Sigmoid colon (tissue), 7 donors: ENCODE measurements around the gene FRY. TPM values are rescaled to one million over a fixed set of nuclear protein-coding genes. Genes with fewer than 3 reads are reported as not detected.

Experiments
- DNase-seq: peaks from one replicate; pipeline ENCODE4 v3.0.0-alpha.2; 2019
- H3K27ac ChIP-seq, 4 donors: fragments of 200-600 bp; sonication (generic); one replicate each; pipeline ENCODE4 v1.5.1; 2016 to 2019; ENCODE audit warnings: mild to moderate bottlenecking in 1 of 4
- H3K27me3 ChIP-seq, 3 donors: fragments of 200-600 bp; sonication (generic); one replicate each; pipeline ENCODE4 v1.5.1; 2019; ENCODE audit warnings: mild to moderate bottlenecking in 1 of 3
- H3K36me3 ChIP-seq, 4 donors: fragments of 200-600 bp; sonication (generic); one replicate each; pipeline ENCODE4 v1.5.1; 2016 to 2019
- H3K4me1 ChIP-seq, 4 donors: fragments of 200-600 bp; sonication (generic); one replicate each; pipeline ENCODE4 v1.5.1; 2017 to 2019
- H3K4me3 ChIP-seq, 4 donors: fragments of 200-600 bp; sonication (generic); one replicate each; pipeline ENCODE4 v1.5.1; 2017 to 2019; ENCODE audit warnings: mild to moderate bottlenecking in 2 of 4, moderate library complexity in 1 of 4
- H3K9me3 ChIP-seq, 4 donors: fragments of 200-600 bp in 3 of 4; sonication (generic) in 3 of 4; one replicate each; pipeline versions ENCODE4 v1.5.1 to v1.6.1; 2013 to 2019
- EP300 ChIP-seq, 4 donors: sonication (generic); formaldehyde crosslinking; IDR thresholded peaks; one replicate each; pipeline ENCODE4 v1.6.1; 2017; ENCODE audit warnings: antibody characterized with exemption in 4 of 4
- POLR2A ChIP-seq, 2 donors: fragments of 450-650 bp; IDR thresholded peaks; one replicate each; pipeline ENCODE4 v1.6.1; 2016; ENCODE audit warnings: antibody characterized with exemption in 2 of 2, mild to moderate bottlenecking in 2 of 2, moderate library complexity in 2 of 2
- POLR2AphosphoS5 ChIP-seq, 4 donors: sonication (generic); formaldehyde crosslinking; IDR thresholded peaks; one replicate each; pipeline ENCODE4 v1.6.1; 2017; ENCODE audit warnings: antibody characterized with exemption in 4 of 4
- WGBS, 2 donors: extraction: QIAGEN DNeasy Blood & Tissue Kit; methylation state at CpG; one replicate each; pipeline ENCODE4 v1.1.7; 2013; 5-methylcytosine and 5-hydroxymethylcytosine counted together
- intact Hi-C: fragments of 100-400 bp; cut with DNase I; formaldehyde crosslinking; loops from one replicate; pipeline ENCODE4 v1.15.1; 2023
- polyA plus RNA-seq, 3 donors: library from polyadenylated mRNA; stranded (reverse); fragments of 200-250 nt; gene quantifications; one replicate each; pipeline ENCODE4 v1.2.3, GENCODE V29; 2013
- total RNA-seq, 4 donors: library from RNA; depleted of rRNA; stranded (reverse); fragments of >200 nt; gene quantifications; one replicate each; pipeline ENCODE4 v1.1.0, GENCODE V29; 2016
- TF ChIP-seq, protein P1 (sequence below), 4 experiments: fragments of 450-650 bp in 3 of 4; fragments of 200-600 bp in 1 of 4; IDR thresholded peaks; one replicate each; pipeline ENCODE4 v1.5.1; 2016 to 2019; ENCODE audit warnings: antibody characterized with exemption in 4 of 4, mild to moderate bottlenecking in 3 of 4, moderate library complexity in 2 of 4
- donor health status: healthy with polysubstance abuse.
- donor health status: Bipolar disorder and iron deficiency.
- donor health status: healthy.

The FRY gene
- total and polyA plus RNA-seq, 7 donors = 1.4 to 118 (median 26.7) TPM

DNA sequence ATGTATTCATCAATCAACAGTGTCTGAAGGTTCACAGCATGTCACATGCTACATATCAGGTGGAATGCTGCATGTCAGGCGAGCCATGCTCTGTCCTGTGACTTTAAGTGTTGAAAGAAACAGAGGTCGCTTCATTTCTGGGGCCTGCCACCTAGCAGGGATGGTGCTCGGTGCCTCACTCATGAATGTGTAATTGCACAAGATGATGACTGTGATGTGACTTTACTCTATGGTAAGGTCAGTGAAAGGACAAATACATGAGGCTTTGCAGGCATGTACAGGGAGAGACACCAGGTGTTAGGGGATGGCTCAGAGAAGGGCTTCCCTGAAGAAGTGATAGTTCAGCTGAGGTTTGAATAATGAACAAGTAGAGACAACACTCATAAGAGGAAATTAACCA, 66.7 kb downstream of the FRY start:
- Histone ChIP-seq H3K27ac (no peak overlapping the region), H3K36me3 (peaks cover 0 to 8% (median 0%) of the 10 kb centered on the region in 4 donors), H3K27me3 (no peaks in the 10 kb centered on the region), H3K4me1 (no peaks in the 10 kb centered on the region), H3K9me3 (no peaks in the 10 kb centered on the region), H3K4me3 (no peak overlapping the region)
- DNase-seq = no peak
- TF ChIP-seq POLR2A (IDR thresholded peaks at IDR 0.05) (no peak), POLR2AphosphoS5 (IDR thresholded peaks at IDR 0.05) (no peak), EP300 (IDR thresholded peaks at IDR 0.05) (no peak)
- TF ChIP-seq, protein P1, sequence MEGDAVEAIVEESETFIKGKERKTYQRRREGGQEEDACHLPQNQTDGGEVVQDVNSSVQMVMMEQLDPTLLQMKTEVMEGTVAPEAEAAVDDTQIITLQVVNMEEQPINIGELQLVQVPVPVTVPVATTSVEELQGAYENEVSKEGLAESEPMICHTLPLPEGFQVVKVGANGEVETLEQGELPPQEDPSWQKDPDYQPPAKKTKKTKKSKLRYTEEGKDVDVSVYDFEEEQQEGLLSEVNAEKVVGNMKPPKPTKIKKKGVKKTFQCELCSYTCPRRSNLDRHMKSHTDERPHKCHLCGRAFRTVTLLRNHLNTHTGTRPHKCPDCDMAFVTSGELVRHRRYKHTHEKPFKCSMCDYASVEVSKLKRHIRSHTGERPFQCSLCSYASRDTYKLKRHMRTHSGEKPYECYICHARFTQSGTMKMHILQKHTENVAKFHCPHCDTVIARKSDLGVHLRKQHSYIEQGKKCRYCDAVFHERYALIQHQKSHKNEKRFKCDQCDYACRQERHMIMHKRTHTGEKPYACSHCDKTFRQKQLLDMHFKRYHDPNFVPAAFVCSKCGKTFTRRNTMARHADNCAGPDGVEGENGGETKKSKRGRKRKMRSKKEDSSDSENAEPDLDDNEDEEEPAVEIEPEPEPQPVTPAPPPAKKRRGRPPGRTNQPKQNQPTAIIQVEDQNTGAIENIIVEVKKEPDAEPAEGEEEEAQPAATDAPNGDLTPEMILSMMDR (IDR thresholded peaks at IDR 0.05) = no peak
- WGBS, 2 donors = 83 to 87% methylated on average over 3 of the region's 3 CpGs
- intact Hi-C loops = no loop called here

GRCh38 chr13:32105653-32106313, 74.2 kb downstream of the FRY start:
- Histone ChIP-seq H3K36me3 (peaks cover 0 to 21% (median 0%) of the 10 kb centered on the region in 4 donors), H3K4me3 (no peak overlapping the region), H3K27me3 (no peaks in the 10 kb centered on the region), H3K4me1 (peaks cover 0 to 10% (median 0%) of the 10 kb centered on the region in 4 donors), H3K9me3 (no peaks in the 10 kb centered on the region), H3K27ac (no peak overlapping the region)
- DNase-seq = no peak
- intact Hi-C loops = no loop called here
- TF ChIP-seq, protein P1 (IDR thresholded peaks at IDR 0.05) = no peak
- TF ChIP-seq EP300 (IDR thresholded peaks at IDR 0.05) (no peak), POLR2AphosphoS5 (IDR thresholded peaks at IDR 0.05) (no peak), POLR2A (IDR thresholded peaks at IDR 0.05) (no peak)

DNA sequence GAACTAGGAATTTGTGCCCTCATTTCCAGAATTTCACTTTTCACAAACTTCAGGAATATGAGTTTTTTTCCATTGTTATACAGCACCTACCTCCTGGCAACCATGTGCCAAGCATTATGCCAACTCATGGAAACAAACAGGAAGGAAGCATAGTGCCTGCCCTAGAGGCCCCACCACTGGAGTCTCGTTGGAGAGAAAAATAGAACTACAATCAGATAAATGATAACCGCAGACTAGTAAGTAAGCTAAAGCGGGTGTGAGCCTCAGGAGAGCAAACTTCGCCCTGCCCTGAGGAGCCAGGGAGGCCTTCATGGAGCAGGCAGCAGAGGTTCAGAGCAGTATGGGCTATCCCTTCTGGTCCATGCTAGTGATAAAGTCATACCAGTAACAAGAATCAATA, 75.9 kb downstream of the FRY start:
- TF ChIP-seq POLR2AphosphoS5 (IDR thresholded peaks at IDR 0.05) (no peak), EP300 (IDR thresholded peaks at IDR 0.05) (no peak), POLR2A (IDR thresholded peaks at IDR 0.05) (no peak)
- TF ChIP-seq, protein P1 (IDR thresholded peaks at IDR 0.05) = no peak
- peaks cover 0 to 10% (median 0%) of the 10 kb centered on the region in 4 donors for H3K4me1 ChIP-seq
- WGBS, 2 donors = 21 to 48% methylated on average over 4 of the region's 4 CpGs

DNA sequence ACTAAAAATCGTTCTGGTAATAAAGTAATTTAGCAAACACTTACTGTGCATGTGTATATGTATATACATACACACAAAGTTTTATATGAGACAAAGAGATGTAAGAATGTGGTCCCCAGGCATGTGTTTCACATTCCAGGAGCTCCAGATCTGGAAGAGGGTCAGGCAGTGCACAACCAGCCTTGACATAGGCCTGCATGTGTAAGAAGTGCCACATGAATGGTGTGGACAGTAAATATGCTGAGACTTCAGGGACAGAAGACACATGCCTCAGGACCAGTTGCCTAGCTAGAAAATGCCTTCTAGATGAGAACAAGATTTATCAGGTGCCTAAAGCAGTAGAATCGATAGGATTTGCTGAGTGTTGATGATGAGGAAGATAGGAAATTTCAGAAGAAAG, 76.4 kb downstream of the FRY start:
- intact Hi-C loops = no loop called here
- peaks cover 0 to 10% (median 0%) of the 10 kb centered on the region in 4 donors for H3K4me1 ChIP-seq
- H3K36me3 ChIP-seq = peaks cover 0 to 17% (median 0%) of the 10 kb centered on the region in 4 donors
- H3K27me3 ChIP-seq = no peaks in the 10 kb centered on the region
- H3K9me3 ChIP-seq = no peaks in the 10 kb centered on the region
- 47 to 48% methylated on average over 2 of the region's 2 CpGs for WGBS, 2 donors
- no peak for DNase-seq
- H3K4me3 ChIP-seq = no peak overlapping the region
- TF ChIP-seq EP300 (IDR thresholded peaks at IDR 0.05) = no peak
- TF ChIP-seq POLR2AphosphoS5 (IDR thresholded peaks at IDR 0.05) = no peak
- TF ChIP-seq POLR2A (IDR thresholded peaks at IDR 0.05) = no peak
- TF ChIP-seq, protein P1 (IDR thresholded peaks at IDR 0.05) = no peak
- no peak overlapping the region for H3K27ac ChIP-seq

More for the DNA sequence above, 75.9 kb downstream of the FRY start:
- H3K4me3 ChIP-seq = no peak overlapping the region
- intact Hi-C loops = no loop called here
- DNase-seq = no peak
- H3K9me3 ChIP-seq = no peaks in the 10 kb centered on the region
- H3K27me3 ChIP-seq = no peaks in the 10 kb centered on the region
- H3K27ac ChIP-seq = no peak overlapping the region
- H3K36me3 ChIP-seq = peaks cover 0 to 21% (median 0%) of the 10 kb centered on the region in 4 donors
